ENCODE results near the gene CAAP1. TPM values are rescaled to one million over a fixed set of nuclear protein-coding genes. Genes with fewer than 3 reads are reported as not detected.
"Not testable (repeated sequence)": the region's sequence is repeated elsewhere in the genome, so short reads cannot be mapped to it uniquely, and the experiment has no call there.

The CAAP1 gene
- total RNA-seq, 1 donor from 2014 or later: 42.0 TPM

DNA sequence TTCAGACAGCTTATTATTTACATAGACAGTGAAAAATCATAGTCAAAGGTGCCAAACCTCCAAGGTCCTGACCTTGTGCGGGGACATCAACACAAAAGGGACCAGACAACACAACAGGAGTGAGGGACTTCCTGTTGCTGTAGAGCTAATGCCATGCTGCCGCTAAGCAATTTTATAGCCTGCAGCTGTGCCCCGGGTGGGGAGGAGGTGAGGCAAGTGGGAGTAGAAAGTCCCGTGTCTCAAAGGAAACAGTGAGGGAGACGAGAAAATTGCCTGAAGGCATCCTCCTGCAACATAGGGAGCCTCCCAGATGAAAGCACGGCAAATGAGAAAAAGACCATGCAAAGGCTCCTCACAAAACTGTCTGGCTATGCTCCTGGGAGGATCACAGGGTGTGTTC is 58.8 kb downstream of the CAAP1 start:
- DNase-seq (ENCODE audit: low read depth): peak; percentile 36

- DNase-seq (ENCODE audit: low read depth): not testable (repeated sequence)
These were observed 64.1 kb downstream of the CAAP1 start for GRCh38 chr9:26828391-26828955.

- no peak for DNase-seq (ENCODE audit: low read depth)
These were observed 77.8 kb downstream of the CAAP1 start for GRCh38 chr9:26814799-26815198.

DNA sequence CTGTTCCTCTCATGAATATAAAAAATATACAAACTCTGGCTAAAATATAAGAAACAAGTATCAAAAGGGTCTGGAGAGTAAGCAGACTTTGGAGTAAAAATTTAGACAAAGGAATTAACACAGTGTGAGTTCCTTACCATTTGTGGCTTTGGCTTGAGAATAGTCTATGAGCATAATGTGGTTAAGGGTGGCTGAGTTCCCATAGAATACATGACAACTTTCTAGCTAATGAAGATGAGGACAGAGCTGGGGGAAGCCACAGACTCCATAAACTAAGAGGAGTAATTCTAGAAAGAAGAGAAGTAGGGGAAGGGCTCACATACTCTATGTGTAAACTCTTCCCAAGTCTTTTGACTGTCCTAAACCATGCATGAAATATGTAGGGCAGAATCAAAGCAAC is 79.4 kb downstream of the CAAP1 start:
- peak; percentile 70 for DNase-seq (ENCODE audit: low read depth)

GRCh38 chr9:26812217-26812616 is 80.4 kb downstream of the CAAP1 start:
- DNase-seq (ENCODE audit: low read depth): no peak

DNA sequence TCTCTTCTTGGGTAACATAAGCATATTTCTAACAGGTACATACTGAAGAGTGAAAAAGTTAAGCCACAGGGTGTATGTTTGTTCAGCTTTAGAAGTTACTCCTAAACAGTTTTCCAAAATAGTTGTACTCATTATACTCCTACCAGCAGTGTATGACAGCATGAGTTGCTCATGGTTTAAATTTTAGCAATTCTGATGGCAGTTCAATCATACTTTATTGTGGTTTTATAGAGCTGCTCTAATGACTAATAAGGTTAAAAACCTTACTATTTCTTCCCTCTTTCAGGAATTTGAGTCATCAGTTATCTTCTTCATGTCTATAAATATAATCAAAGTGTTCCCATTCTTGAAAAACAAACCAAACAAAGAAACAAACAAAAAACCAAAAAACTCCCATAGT is 81.5 kb downstream of the CAAP1 start:
- peak; percentile 64 for DNase-seq (ENCODE audit: low read depth)

DNA sequence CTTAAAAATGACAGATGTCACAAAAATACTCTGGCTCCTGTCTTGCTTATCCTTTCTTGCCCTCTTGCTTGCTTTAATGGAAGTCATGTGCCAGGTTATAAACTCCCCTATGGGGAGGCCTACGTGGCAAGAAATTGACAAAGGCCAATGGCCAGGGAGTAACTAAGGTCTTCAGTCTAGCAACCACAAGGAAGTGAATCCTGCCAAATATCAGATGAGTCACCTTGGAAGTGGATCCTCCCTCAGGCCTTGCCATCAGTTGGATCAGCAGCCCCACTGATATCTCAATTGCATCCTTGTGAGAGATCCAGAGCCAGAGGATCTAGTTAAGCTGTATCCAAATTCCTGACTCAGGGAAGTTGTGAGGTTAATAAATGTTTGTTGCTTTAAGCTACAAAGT is 82.8 kb downstream of the CAAP1 start:
- peak; percentile 88 for DNase-seq (ENCODE audit: low read depth)

GRCh38 chr9:26807161-26807560 is 85.4 kb downstream of the CAAP1 start:
- DNase-seq (ENCODE audit: low read depth): no peak

- DNase-seq (ENCODE audit: low read depth): no peak
These were observed 89.7 kb downstream of the CAAP1 start for GRCh38 chr9:26802921-26803320.

GRCh38 chr9:26801772-26802171 is 90.8 kb downstream of the CAAP1 start:
- DNase-seq (ENCODE audit: low read depth): no peak

DNA sequence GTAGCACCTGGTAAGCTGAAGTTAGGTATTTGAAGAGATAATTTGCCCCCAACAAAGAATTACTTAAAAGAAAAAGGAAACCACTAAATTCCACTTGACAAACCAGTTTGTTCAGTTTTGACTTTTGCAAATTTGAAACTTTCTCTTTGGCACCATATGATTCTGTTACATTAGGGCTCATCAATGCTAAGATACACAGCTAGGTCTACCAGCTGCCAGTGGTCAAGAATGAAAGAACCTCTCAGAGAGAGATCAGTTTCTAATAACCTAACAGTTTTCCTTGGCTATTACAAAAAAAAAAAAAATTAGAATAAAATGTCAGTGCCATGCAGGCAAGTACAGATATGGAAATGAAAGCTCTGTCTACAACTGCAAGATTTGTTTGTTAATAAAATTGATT is 92.3 kb downstream of the CAAP1 start:
- DNase-seq (ENCODE audit: low read depth): no peak

- no peak for DNase-seq (ENCODE audit: low read depth)
These were observed 101.3 kb downstream of the CAAP1 start for GRCh38 chr9:26791274-26791673.

Other genes with a start within 250 kb of the CAAP1 start
- gene PLAA, start 54.4 kb upstream of the CAAP1 start, total RNA-seq: 54.7 and 60.9 TPM in 2 replicates
- 12.5 and 36.1 TPM in 2 replicates for gene IFT74, start 63.6 kb upstream of the CAAP1 start, total RNA-seq
- 0.20 TPM in 1 of 2 replicates, not detected in the other for gene LRRC19, start 112.9 kb upstream of the CAAP1 start, total RNA-seq
- 0.15 and 0.35 TPM in 2 replicates for gene TEK, start 216.4 kb upstream of the CAAP1 start, total RNA-seq

Data from renal cortical epithelial cell (primary cell).